HepG2 (cell line): ENCODE data around the gene PWP1.

Experiments used
- CTCF ChIP-seq: sonication (generic); formaldehyde crosslinking; IDR thresholded peaks from 2 replicates; pipeline ENCODE4 v1.5.0; 2020; ENCODE audit warnings: mild to moderate bottlenecking, missing genetic modification reagents, moderate library complexity
- MEIS2 ChIP-seq: sonication (generic); formaldehyde crosslinking; IDR thresholded peaks from 2 replicates; pipeline ENCODE4 v1.9.0; 2021; ENCODE audit warnings: mild to moderate bottlenecking, missing genetic modification reagents
- MXI1 ChIP-seq: IDR thresholded peaks from 3 replicates; pipeline ENCODE4 v1.6.1; 2012; ENCODE audit warnings: low read depth, low read length, inconsistent platforms, borderline replicate concordance
- YY1 ChIP-seq: IDR thresholded peaks from 2 replicates; pipeline ENCODE4 v1.6.1; 2011; ENCODE audit warnings: low read length, low read depth, moderate library complexity, mild to moderate bottlenecking; ENCODE audit not compliant: insufficient read depth, insufficient replicate concordance
- ZKSCAN1 ChIP-seq: fragments of 150-350 bp; IDR thresholded peaks from 2 replicates; pipeline ENCODE4 v1.6.1; 2014; ENCODE audit warnings: low read length
- ZNF558 ChIP-seq: sonication (generic); formaldehyde crosslinking; IDR thresholded peaks from 2 replicates; pipeline ENCODE4 v1.9.0; 2022; ENCODE audit warnings: mild to moderate bottlenecking, missing genetic modification reagents, borderline replicate concordance
- ZNF576 ChIP-seq: sonication (generic); formaldehyde crosslinking; IDR thresholded peaks from 2 replicates; pipeline ENCODE4 v1.4.0; 2020; ENCODE audit warnings: mild to moderate bottlenecking, missing genetic modification reagents
- ZNF780A ChIP-seq: sonication (generic); formaldehyde crosslinking; IDR thresholded peaks from 2 replicates; pipeline ENCODE4 v1.8.0; 2022; ENCODE audit warnings: mild to moderate bottlenecking, missing genetic modification reagents, moderate library complexity

- TF ChIP-seq ZNF780A (CRISPR knock-in tag) (no peak), CTCF (CRISPR knock-in tag) (no peak), MXI1 (no peak), ZNF558 (CRISPR knock-in tag) (no peak), MEIS2 (CRISPR knock-in tag) (no peak), ZKSCAN1 (no peak), ZNF576 (CRISPR knock-in tag) (no peak), YY1 (no peak)
These were observed 624 bp upstream of the PWP1 start for GRCh38 chr12:107684990-107685359.
